Breast epithelium (tissue), 3 donors: ENCODE measurements around the gene KAT6B.

Experiments used
- POLR2A ChIP-seq: fragments of 450-650 bp; IDR thresholded peaks from one replicate; pipeline ENCODE4 v1.6.1; 2016; ENCODE audit warnings: antibody characterized with exemption, mild to moderate bottlenecking, moderate library complexity
- TF ChIP-seq, protein P1 (sequence below), 3 donors: fragments of 450-650 bp; IDR thresholded peaks; one replicate each; pipeline ENCODE4 v1.5.1; 2016 to 2017; ENCODE audit warnings: antibody characterized with exemption in 3 of 3, mild to moderate bottlenecking in 3 of 3, moderate library complexity in 3 of 3

DNA sequence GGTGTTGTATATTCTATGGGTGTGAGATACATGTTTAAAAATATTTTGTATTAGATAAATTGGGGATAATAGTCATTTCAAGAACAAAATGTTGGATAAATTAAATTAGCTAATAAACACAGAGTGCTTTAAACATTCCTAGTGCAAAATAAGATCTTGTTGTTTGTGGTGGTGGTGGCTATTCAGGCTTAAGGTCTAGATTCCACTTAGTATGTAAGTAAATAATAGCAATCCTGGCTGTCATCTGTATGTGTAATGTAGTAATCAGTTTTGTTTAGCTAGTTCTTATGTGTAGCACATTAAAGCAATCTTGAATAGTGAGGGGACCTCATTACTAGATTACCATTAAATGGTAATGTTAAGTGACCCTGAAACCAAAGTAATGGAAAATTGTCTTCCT is 48.7 kb downstream of the KAT6B start:
- TF ChIP-seq, protein P1, sequence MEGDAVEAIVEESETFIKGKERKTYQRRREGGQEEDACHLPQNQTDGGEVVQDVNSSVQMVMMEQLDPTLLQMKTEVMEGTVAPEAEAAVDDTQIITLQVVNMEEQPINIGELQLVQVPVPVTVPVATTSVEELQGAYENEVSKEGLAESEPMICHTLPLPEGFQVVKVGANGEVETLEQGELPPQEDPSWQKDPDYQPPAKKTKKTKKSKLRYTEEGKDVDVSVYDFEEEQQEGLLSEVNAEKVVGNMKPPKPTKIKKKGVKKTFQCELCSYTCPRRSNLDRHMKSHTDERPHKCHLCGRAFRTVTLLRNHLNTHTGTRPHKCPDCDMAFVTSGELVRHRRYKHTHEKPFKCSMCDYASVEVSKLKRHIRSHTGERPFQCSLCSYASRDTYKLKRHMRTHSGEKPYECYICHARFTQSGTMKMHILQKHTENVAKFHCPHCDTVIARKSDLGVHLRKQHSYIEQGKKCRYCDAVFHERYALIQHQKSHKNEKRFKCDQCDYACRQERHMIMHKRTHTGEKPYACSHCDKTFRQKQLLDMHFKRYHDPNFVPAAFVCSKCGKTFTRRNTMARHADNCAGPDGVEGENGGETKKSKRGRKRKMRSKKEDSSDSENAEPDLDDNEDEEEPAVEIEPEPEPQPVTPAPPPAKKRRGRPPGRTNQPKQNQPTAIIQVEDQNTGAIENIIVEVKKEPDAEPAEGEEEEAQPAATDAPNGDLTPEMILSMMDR (IDR thresholded peaks at IDR 0.05), result no peak
- TF ChIP-seq POLR2A, result no peak
